HCT116 (cell line): Measurements from ENCODE around the gene AGPAT2.

Experiments used
- CTCF ChIP-seq, 3 experiments: fragments of 200-600 bp in 1 of 3; sonication (generic) in 1 of 3; IDR thresholded peaks in 2 of 3; conservative IDR thresholded peaks in 1 of 3; 2 replicates each; pipeline ENCODE4 v1.5.1; 2012 to 2017; ENCODE audit warnings: low read depth in 2 of 3, low read length in 2 of 3, antibody characterized with exemption in 1 of 3, borderline replicate concordance in 1 of 3, control low read depth in 1 of 3, mild to moderate bottlenecking in 1 of 3, mixed read lengths in 1 of 3, mixed run types in 1 of 3, moderate library complexity in 1 of 3; ENCODE audit not compliant: insufficient read depth in 1 of 3
- EGR1 ChIP-seq: IDR thresholded peaks from 2 replicates; pipeline ENCODE4 v1.6.1; 2012; ENCODE audit warnings: low read depth
- EZH2 ChIP-seq: fragments of 200-600 bp; sonication (generic); IDR thresholded peaks from 2 replicates; pipeline ENCODE4 v1.6.1; 2017; ENCODE audit warnings: antibody characterized with exemption, mixed run types
- POLR2AphosphoS5 ChIP-seq: IDR thresholded peaks from 2 replicates; pipeline ENCODE4 v1.6.1; 2011; ENCODE audit warnings: mild to moderate bottlenecking, low read depth, low read length, moderate library complexity

GRCh38 chr9:136656183-136656738 lies 31.0 kb downstream of the AGPAT2 start:
- TF ChIP-seq CTCF (IDR thresholded peaks at IDR 0.05 in 2 of 3, conservative IDR thresholded peaks at IDR 0.05 in 1 of 3; ENCODE audit: borderline replicate concordance in 1 of 3, insufficient read depth in 1 of 3, low read depth in 2 of 3, low read length in 2 of 3) (no peak), EGR1 (no peak), EZH2 (no peak), POLR2AphosphoS5 (no peak)
